ENCODE measurements around the gene AP2A2. TPM values are rescaled to one million over a fixed set of nuclear protein-coding genes. Genes with fewer than 3 reads are reported as not detected.

AP2A2 gene
- total RNA-seq, 1 experiment from 2014 or later, result 123 TPM

GRCh38 chr11:1012740-1013630, 87.3 kb downstream of the AP2A2 start:
- intact Hi-C loops (cut with micrococcal nuclease; ENCODE audit: unreplicated experiment) (no loop called here), in situ Hi-C loops (cut with HindIII; ENCODE audit: low pct_unique_long_range_greater_than_20kb, low sequenced_read_pairs) (no loop called here)
- ChIA-PET POLR2A (no interaction called here), CTCF (no interaction called here)
- Histone ChIP-seq H3K9me3 (ENCODE audit: control insufficient read depth, insufficient read depth, low read depth, low read length) (no peaks in the 10 kb centered on the region), H3K4me3 (ENCODE audit: low read depth in 2 of 2, low read length in 2 of 2) (no peak overlapping the region), H3K27me3 (ENCODE audit: control insufficient read depth, insufficient read depth, low read length) (no peaks in the 10 kb centered on the region), H3K27ac (ENCODE audit: low read length) (no peak overlapping the region), H3K4me1 (ENCODE audit: control insufficient read depth, insufficient read depth, low read length) (no peaks in the 10 kb centered on the region), H3K36me3 (ENCODE audit: control insufficient read depth, insufficient read depth, low read length) (peaks cover 6% of the 10 kb centered on the region; the same call in 1 of the 2 replicates)
- ATAC-seq (no peak), DNase-seq (ENCODE audit: low read depth, low spot score) (no peak)
- no peak for TF ChIP-seq TCF7L2 (IDR thresholded peaks at IDR 0.05; ENCODE audit: low read depth, low read length)
- TF ChIP-seq, protein P1, sequence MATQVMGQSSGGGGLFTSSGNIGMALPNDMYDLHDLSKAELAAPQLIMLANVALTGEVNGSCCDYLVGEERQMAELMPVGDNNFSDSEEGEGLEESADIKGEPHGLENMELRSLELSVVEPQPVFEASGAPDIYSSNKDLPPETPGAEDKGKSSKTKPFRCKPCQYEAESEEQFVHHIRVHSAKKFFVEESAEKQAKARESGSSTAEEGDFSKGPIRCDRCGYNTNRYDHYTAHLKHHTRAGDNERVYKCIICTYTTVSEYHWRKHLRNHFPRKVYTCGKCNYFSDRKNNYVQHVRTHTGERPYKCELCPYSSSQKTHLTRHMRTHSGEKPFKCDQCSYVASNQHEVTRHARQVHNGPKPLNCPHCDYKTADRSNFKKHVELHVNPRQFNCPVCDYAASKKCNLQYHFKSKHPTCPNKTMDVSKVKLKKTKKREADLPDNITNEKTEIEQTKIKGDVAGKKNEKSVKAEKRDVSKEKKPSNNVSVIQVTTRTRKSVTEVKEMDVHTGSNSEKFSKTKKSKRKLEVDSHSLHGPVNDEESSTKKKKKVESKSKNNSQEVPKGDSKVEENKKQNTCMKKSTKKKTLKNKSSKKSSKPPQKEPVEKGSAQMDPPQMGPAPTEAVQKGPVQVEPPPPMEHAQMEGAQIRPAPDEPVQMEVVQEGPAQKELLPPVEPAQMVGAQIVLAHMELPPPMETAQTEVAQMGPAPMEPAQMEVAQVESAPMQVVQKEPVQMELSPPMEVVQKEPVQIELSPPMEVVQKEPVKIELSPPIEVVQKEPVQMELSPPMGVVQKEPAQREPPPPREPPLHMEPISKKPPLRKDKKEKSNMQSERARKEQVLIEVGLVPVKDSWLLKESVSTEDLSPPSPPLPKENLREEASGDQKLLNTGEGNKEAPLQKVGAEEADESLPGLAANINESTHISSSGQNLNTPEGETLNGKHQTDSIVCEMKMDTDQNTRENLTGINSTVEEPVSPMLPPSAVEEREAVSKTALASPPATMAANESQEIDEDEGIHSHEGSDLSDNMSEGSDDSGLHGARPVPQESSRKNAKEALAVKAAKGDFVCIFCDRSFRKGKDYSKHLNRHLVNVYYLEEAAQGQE (IDR thresholded peaks at IDR 0.05; ENCODE audit: insufficient read depth in 1 of 2, low read depth in 2 of 2, low read length in 1 of 2), result no peak
- TF ChIP-seq, protein P2, sequence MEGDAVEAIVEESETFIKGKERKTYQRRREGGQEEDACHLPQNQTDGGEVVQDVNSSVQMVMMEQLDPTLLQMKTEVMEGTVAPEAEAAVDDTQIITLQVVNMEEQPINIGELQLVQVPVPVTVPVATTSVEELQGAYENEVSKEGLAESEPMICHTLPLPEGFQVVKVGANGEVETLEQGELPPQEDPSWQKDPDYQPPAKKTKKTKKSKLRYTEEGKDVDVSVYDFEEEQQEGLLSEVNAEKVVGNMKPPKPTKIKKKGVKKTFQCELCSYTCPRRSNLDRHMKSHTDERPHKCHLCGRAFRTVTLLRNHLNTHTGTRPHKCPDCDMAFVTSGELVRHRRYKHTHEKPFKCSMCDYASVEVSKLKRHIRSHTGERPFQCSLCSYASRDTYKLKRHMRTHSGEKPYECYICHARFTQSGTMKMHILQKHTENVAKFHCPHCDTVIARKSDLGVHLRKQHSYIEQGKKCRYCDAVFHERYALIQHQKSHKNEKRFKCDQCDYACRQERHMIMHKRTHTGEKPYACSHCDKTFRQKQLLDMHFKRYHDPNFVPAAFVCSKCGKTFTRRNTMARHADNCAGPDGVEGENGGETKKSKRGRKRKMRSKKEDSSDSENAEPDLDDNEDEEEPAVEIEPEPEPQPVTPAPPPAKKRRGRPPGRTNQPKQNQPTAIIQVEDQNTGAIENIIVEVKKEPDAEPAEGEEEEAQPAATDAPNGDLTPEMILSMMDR (IDR thresholded peaks at IDR 0.05), result no peak
- TF ChIP-seq POLR2AphosphoS5 (IDR thresholded peaks at IDR 0.05; ENCODE audit: low read depth, low read length), result no peak
- TF ChIP-seq SIN3A (IDR thresholded peaks at IDR 0.05; ENCODE audit: borderline replicate concordance, insufficient read depth, low read depth, low read length), result no peak
- no TSS peak for BruUV-seq (replicated peaks)

GRCh38 chr11:1013631-1013935, 87.9 kb downstream of the AP2A2 start:
- POLR2A ChIA-PET, result no interaction called here
- CTCF ChIA-PET, result no interaction called here
- Histone ChIP-seq H3K27me3 (ENCODE audit: control insufficient read depth, insufficient read depth, low read length) (no peaks in the 10 kb centered on the region), H3K4me1 (ENCODE audit: control insufficient read depth, insufficient read depth, low read length) (no peaks in the 10 kb centered on the region), H3K27ac (ENCODE audit: low read length) (no peak overlapping the region), H3K36me3 (ENCODE audit: control insufficient read depth, insufficient read depth, low read length) (peaks cover 4% of the 10 kb centered on the region; the same call in 1 of the 2 replicates), H3K4me3 (ENCODE audit: low read depth in 2 of 2, low read length in 2 of 2) (no peak overlapping the region), H3K9me3 (ENCODE audit: control insufficient read depth, insufficient read depth, low read depth, low read length) (no peaks in the 10 kb centered on the region)
- no peak for DNase-seq (ENCODE audit: low read depth, low spot score)
- BruUV-seq (replicated peaks), result no TSS peak
- ATAC-seq, result no peak
- TF ChIP-seq, protein P1 (IDR thresholded peaks at IDR 0.05; ENCODE audit: insufficient read depth in 1 of 2, low read depth in 2 of 2, low read length in 1 of 2), result no peak
- TF ChIP-seq TCF7L2 (IDR thresholded peaks at IDR 0.05; ENCODE audit: low read depth, low read length), result no peak
- TF ChIP-seq POLR2AphosphoS5 (IDR thresholded peaks at IDR 0.05; ENCODE audit: low read depth, low read length), result no peak
- TF ChIP-seq, protein P2 (IDR thresholded peaks at IDR 0.05), result no peak
- no peak for TF ChIP-seq SIN3A (IDR thresholded peaks at IDR 0.05; ENCODE audit: borderline replicate concordance, insufficient read depth, low read depth, low read length)
- intact Hi-C loops (cut with micrococcal nuclease; ENCODE audit: unreplicated experiment) (no loop called here), in situ Hi-C loops (cut with HindIII; ENCODE audit: low pct_unique_long_range_greater_than_20kb, low sequenced_read_pairs) (no loop called here)
